HFF-Myc (cell line): Measurements from ENCODE around the gene GPR132.

Experiments
- DNase-seq: peaks from one replicate; pipeline ENCODE4 v3.0.0-alpha.2; 2011; ENCODE audit warnings: low read depth; ENCODE audit errors: extremely low read depth
- H3K4me3 ChIP-seq: replicated peaks from 2 replicates; pipeline ENCODE4 v1.5.1; 2011; ENCODE audit warnings: low read depth, mild to moderate bottlenecking, control low read depth, low read length
- CTCF ChIP-seq: IDR thresholded peaks from 2 replicates; pipeline ENCODE4 v1.5.1; 2012; ENCODE audit warnings: mild to moderate bottlenecking, low read depth, low read length, control low read depth; ENCODE audit errors: missing control alignments

GPR132 gene

GRCh38 chr14:105012171-105012985 lies 52.9 kb downstream of the GPR132 start:
- H3K4me3 ChIP-seq = no peak overlapping the region
- peak; percentile 23 for TF ChIP-seq CTCF
- DNase-seq = no peak

GRCh38 chr14:105011312-105011990 lies 53.8 kb downstream of the GPR132 start:
- H3K4me3 ChIP-seq = no peak overlapping the region
- no peak for DNase-seq
- TF ChIP-seq CTCF = no peak

GRCh38 chr14:105010891-105011291 lies 54.3 kb downstream of the GPR132 start:
- no peak for TF ChIP-seq CTCF
- no peak overlapping the region for H3K4me3 ChIP-seq
- no peak for DNase-seq

GRCh38 chr14:105010106-105010505 lies 55.1 kb downstream of the GPR132 start:
- no peak for DNase-seq
- H3K4me3 ChIP-seq = no peak overlapping the region
- no peak for TF ChIP-seq CTCF

GRCh38 chr14:105007593-105008264 lies 57.5 kb downstream of the GPR132 start:
- no peak for DNase-seq
- no peak for TF ChIP-seq CTCF
- H3K4me3 ChIP-seq = no peak overlapping the region

- DNase-seq = no peak
- no peak for TF ChIP-seq CTCF
- no peak overlapping the region for H3K4me3 ChIP-seq
Measured at GRCh38 chr14:105006831-105007592, 58.2 kb downstream of the GPR132 start.
